A549 (cell line): ENCODE results near the gene TNS2. TPM values are rescaled to one million over a fixed set of nuclear protein-coding genes. Genes with fewer than 3 reads are reported as not detected.

Experiments used
- ATAC-seq, 2 experiments: fragments of 200-7000 bp in 1 of 2; fragments of >200 bp in 1 of 2; cut with Nextera tagmentation in 1 of 2; cut with Tn5 transposase in 1 of 2; 3 replicates each; pipeline versions ENCODE4 v1.8.0 to v1.9.1; 2018 to 2020; ENCODE audit warnings: mild to moderate bottlenecking in 1 of 2, moderate library complexity in 1 of 2
- CTCF ChIA-PET: fragments of 300-600 bp; sonication (Branson Sonifier 250); formaldehyde crosslinking; extraction: SDS; loops from one replicate; lab custom pipeline; 2021; ENCODE audit warnings: antibody characterized with exemption, inconsistent platforms; lab: Yijun Ruan, JAX
- POLR2A ChIA-PET: fragments of 350-600 bp; formaldehyde crosslinking; extraction: SDS; loops from one replicate; lab custom pipeline; 2021; ENCODE audit warnings: antibody characterized with exemption, inconsistent platforms; lab: Yijun Ruan, JAX
- DNase-seq, 2 experiments: peaks; one replicate each; pipeline versions ENCODE4 v3.0.0 to v3.0.0-alpha.2; 2011 to 2016; ENCODE audit warnings: low read depth in 1 of 2, low spot score in 1 of 2
- FAIRE-seq: peaks from 2 replicates; lab custom pipeline; 2011; peaks lifted over from hg19 to GRCh38; lab: Jason Lieb, UNC
- H3K27ac ChIP-seq, 2 experiments: fragments of >200 bp; sonication (Bioruptor Twin); formaldehyde crosslinking; 3 replicates each; pipeline ENCODE4 v1.5.1; 2016 to 2017
- H3K4me1 ChIP-seq: fragments of >200 bp; sonication (Bioruptor Twin); formaldehyde crosslinking; 3 replicates; pipeline ENCODE4 v1.6.1; 2016
- H3K4me2 ChIP-seq: fragments of >200 bp; sonication (Bioruptor Twin); formaldehyde crosslinking; 3 replicates; pipeline ENCODE4 v1.6.1; 2016
- H3K4me3 ChIP-seq: fragments of >200 bp; sonication (Bioruptor Twin); formaldehyde crosslinking; 3 replicates; pipeline ENCODE4 v1.5.1; 2016
- H3K9me3 ChIP-seq: fragments of >200 bp; sonication (Bioruptor Twin); formaldehyde crosslinking; 3 replicates; pipeline ENCODE4 v1.6.1; 2016
- CEBPB ChIP-seq, 2 experiments: fragments of >200 bp in 1 of 2; sonication (Bioruptor Twin) in 1 of 2; formaldehyde crosslinking in 1 of 2; IDR thresholded peaks; 2 replicates each; pipeline ENCODE4 v1.6.1; 2012 to 2016
- CTCF ChIP-seq: fragments of >200 bp; sonication (Bioruptor Twin); formaldehyde crosslinking; IDR thresholded peaks from 3 replicates; pipeline ENCODE4 v1.5.1; 2016
- EHMT2 ChIP-seq: fragments of 200-600 bp; sonication (generic); IDR thresholded peaks from 2 replicates; pipeline ENCODE4 v1.6.1; 2016; ENCODE audit warnings: antibody characterized with exemption, low read depth, mild to moderate bottlenecking, moderate library complexity
- ESRRA ChIP-seq: fragments of 150-350 bp; IDR thresholded peaks from 2 replicates; pipeline ENCODE4 v1.6.1; 2014; ENCODE audit warnings: mild to moderate bottlenecking, low read length, borderline replicate concordance
- HDAC2 ChIP-seq: fragments of 200-600 bp; sonication (generic); IDR thresholded peaks from 2 replicates; pipeline ENCODE4 v1.6.1; 2016
- HMGXB4 ChIP-seq: fragments of 250-450 bp; sonication (Bioruptor Pico); IDR thresholded peaks from 2 replicates; pipeline ENCODE4 v1.5.0; 2021; ENCODE audit warnings: mild to moderate bottlenecking, moderate library complexity, borderline replicate concordance
- HOXA7 ChIP-seq: fragments of 250-450 bp; sonication (Bioruptor Pico); IDR thresholded peaks from 2 replicates; pipeline ENCODE4 v1.5.0; 2020; ENCODE audit warnings: mild to moderate bottlenecking, moderate library complexity
- MAFK ChIP-seq: fragments of 450-650 bp; IDR thresholded peaks from 2 replicates; pipeline ENCODE4 v1.6.1; 2014; ENCODE audit not compliant: partially characterized antibody
- MAX ChIP-seq: IDR thresholded peaks from 2 replicates; pipeline ENCODE4 v1.6.1; 2012
- PHF8 ChIP-seq: fragments of 200-600 bp; sonication (generic); IDR thresholded peaks from 2 replicates; pipeline ENCODE4 v1.6.1; 2016; ENCODE audit warnings: low read depth, mild to moderate bottlenecking, antibody characterized with exemption, moderate library complexity, borderline replicate concordance
- RARB ChIP-seq: fragments of 250-450 bp; sonication (Bioruptor Pico); IDR thresholded peaks from 2 replicates; pipeline ENCODE4 v1.8.0; 2021; ENCODE audit warnings: mild to moderate bottlenecking, moderate library complexity
- TP53 ChIP-seq: fragments of 250-450 bp; sonication (Bioruptor Pico); IDR thresholded peaks from 2 replicates; pipeline ENCODE4 v1.5.0; 2021; ENCODE audit warnings: mild to moderate bottlenecking, moderate library complexity
- WGBS: methylation state at CpG from one replicate; pipeline ENCODE4 v1.1.6; 2017; ENCODE audit errors: missing lambda C conversion rate; 5-methylcytosine and 5-hydroxymethylcytosine counted together
- polyA plus RNA-seq, 4 experiments: library from polyadenylated mRNA; depleted of rRNA in 3 of 4; stranded (reverse); fragments of >200 nt; fragmentation: RNase III in 1 of 4; extraction: RNeasy Plus Mini Kit Qiagen cat#74134 plus additional on column Dnase treatment in 1 of 4; gene quantifications; 2 replicates in 3 of 4; 3 replicates in 1 of 4; pipeline ENCODE4 v1.2.3, GENCODE V29; 2011 to 2017

TNS2 gene
- polyA plus RNA-seq, 2 of the 4 experiments (the other 2 are of a cell fraction), result 11.5 to 15.3 TPM

- whole genome bisulfite sequencing, result 68% methylated on average over 2 of the region's 2 CpGs
- H3K9me3 ChIP-seq, result no peaks in the 10 kb centered on the region
- H3K4me2 ChIP-seq, result peak overlapping the region; percentile 93
- H3K4me3 ChIP-seq, result peak overlapping the region; percentile 57
- TF ChIP-seq ESRRA (no peak), EHMT2 (no peak), HMGXB4 (CRISPR knock-in tag) (no peak), HDAC2 (no peak), MAX (no peak), RARB (CRISPR knock-in tag) (no peak), HOXA7 (CRISPR knock-in tag) (no peak), CTCF (no peak), PHF8 (no peak)
- peaks cover 79% of the 10 kb centered on the region for H3K4me1 ChIP-seq
- POLR2A ChIA-PET, result interaction anchor here (1.0 kb wide), 1 partner anchor 11 kb away, joined by 3 read pairs; no protein-coding TSS in a partner anchor
- FAIRE-seq (no peak), DNase-seq (no peak), ATAC-seq (no peak)
- CTCF ChIA-PET, result interaction anchor here (0.6 to 45.5 kb wide), 10 partner anchors 8 to 147 kb away, joined by 3 to 1424 read pairs (median 6); partner anchors contain the start of genes IGFBP6, SOAT2 and SPRYD3
- H3K27ac ChIP-seq, result peak overlapping the region; percentile 99
Observed at GRCh38 chr12:53050426-53051057, 677 bp downstream of the TNS2 start.

- CTCF ChIA-PET, result interaction anchor here (0.6 to 45.5 kb wide), 11 partner anchors 9 to 146 kb away, joined by 3 to 1424 read pairs (median 5); partner anchors contain the start of genes IGFBP6, SOAT2 and SPRYD3
- Histone ChIP-seq H3K4me2 (peak overlapping the region; percentile 93), H3K27ac (peak overlapping the region; percentile 99), H3K4me3 (peak overlapping the region; percentile 57), H3K9me3 (no peaks in the 10 kb centered on the region), H3K4me1 (peaks cover 72% of the 10 kb centered on the region)
- FAIRE-seq (no peak), DNase-seq (peak in 1 of 2 experiments; percentile 43), ATAC-seq (no peak)
- no peak for TF ChIP-seq MAFK
- TF ChIP-seq CEBPB (IDR thresholded peaks at IDR 0.05), result 0 out of 4 replicates have a peak, but pooled peaks of 1 of the 2 experiments have one; percentile 14
- peak; percentile 19; the same call in 1 of the 2 replicates for TF ChIP-seq MAX
- WGBS, result 51% methylated on average over 10 of the region's 11 CpGs
- POLR2A ChIA-PET, result interaction anchor here (0.6 to 1.0 kb wide), 2 partner anchors 10 to 37 kb away, joined by 3 to 4 read pairs; no protein-coding TSS in a partner anchor
Observed at GRCh38 chr12:53051058-53051880, 1.4 kb downstream of the TNS2 start.

- Histone ChIP-seq H3K27ac (peak overlapping the region; percentile 99), H3K4me3 (peak overlapping the region; percentile 57; the same call in 2 of the 3 replicates), H3K9me3 (no peaks in the 10 kb centered on the region), H3K4me1 (peaks cover 71% of the 10 kb centered on the region), H3K4me2 (peak overlapping the region; percentile 93)
- FAIRE-seq, result no peak
- ATAC-seq, result no peak
- TF ChIP-seq TP53 (CRISPR knock-in tag), result no peak
- TF ChIP-seq MAFK, result no peak
- ChIA-PET CTCF (interaction anchor here (1.2 to 45.5 kb wide), 8 partner anchors 10 to 146 kb away, joined by 3 to 1424 read pairs (median 7); partner anchors contain the start of genes IGFBP6, SOAT2 and SPRYD3), POLR2A (interaction anchor here (0.6 to 1.2 kb wide), 4 partner anchors 9 to 69 kb away, joined by 3 to 4 read pairs (median 4); no protein-coding TSS in a partner anchor)
- WGBS, result 74% methylated on average over 7 of the region's 7 CpGs
- no peak for DNase-seq
Observed at GRCh38 chr12:53051881-53052412, 2.1 kb downstream of the TNS2 start.
